Effector memory CD8-positive, alpha-beta T cell (primary cell): ENCODE results near the gene SPOCK1.

Experiments
- ATAC-seq: fragments of 150-1000 bp; cut with Tn5 transposase; replicated peaks from 2 replicates; pipeline ENCODE4 v1.10.0; 2021; ENCODE audit warnings: mild to moderate bottlenecking, moderate library complexity
- DNase-seq, 3 experiments: peaks; one replicate each; pipeline ENCODE4 v3.0.0; 2021
- H3K27ac Mint-ChIP-seq, 2 donors: one replicate each; pipeline ENCODE4 v1.8.0; 2022; ENCODE audit warnings: mild to moderate bottlenecking in 2 of 2, mixed read lengths in 2 of 2, moderate library complexity in 2 of 2
- H3K27me3 Mint-ChIP-seq, 2 donors: one replicate each; pipeline ENCODE4 v1.8.0; 2022; ENCODE audit warnings: mixed read lengths in 2 of 2
- H3K36me3 Mint-ChIP-seq: one replicate; pipeline ENCODE4 v1.8.0; 2022; ENCODE audit warnings: mild to moderate bottlenecking, moderate library complexity, mixed read lengths; ENCODE audit not compliant: insufficient read depth
- H3K4me1 Mint-ChIP-seq, 2 donors: one replicate each; pipeline ENCODE4 v1.8.0; 2022; ENCODE audit warnings: low read depth in 2 of 2, mixed read lengths in 2 of 2
- H3K4me3 Mint-ChIP-seq, 2 donors: one replicate each; pipeline ENCODE4 v1.8.0; 2022; ENCODE audit warnings: mild to moderate bottlenecking in 2 of 2, mixed read lengths in 2 of 2, moderate library complexity in 2 of 2
- H3K9me3 Mint-ChIP-seq, 2 donors: one replicate each; pipeline ENCODE4 v1.8.0; 2022; ENCODE audit warnings: mixed read lengths in 2 of 2

The SPOCK1 gene

GRCh38 chr5:137372016-137372772 is 126.9 kb downstream of the SPOCK1 start:
- H3K4me3 Mint-ChIP-seq = no peak overlapping the region
- no peak for ATAC-seq
- no peaks in the 10 kb centered on the region for H3K9me3 Mint-ChIP-seq
- peaks cover 0 to 16% of the 10 kb centered on the region in 2 donors for H3K27me3 Mint-ChIP-seq
- no peak for DNase-seq
- no peak overlapping the region for H3K27ac Mint-ChIP-seq
- H3K36me3 Mint-ChIP-seq = no peaks in the 10 kb centered on the region
- H3K4me1 Mint-ChIP-seq = no peaks in the 10 kb centered on the region

- DNase-seq = no peak
- Mint-ChIP-seq H3K27ac (no peak overlapping the region), H3K4me3 (no peak overlapping the region), H3K4me1 (no peaks in the 10 kb centered on the region), H3K36me3 (no peaks in the 10 kb centered on the region), H3K9me3 (no peaks in the 10 kb centered on the region), H3K27me3 (peaks cover 0 to 24% of the 10 kb centered on the region in 2 donors)
- ATAC-seq = no peak
These were observed 128.7 kb downstream of the SPOCK1 start for GRCh38 chr5:137370096-137371071.

- no peak for ATAC-seq
- no peaks in the 10 kb centered on the region for H3K36me3 Mint-ChIP-seq
These were observed 130.5 kb downstream of the SPOCK1 start for GRCh38 chr5:137368651-137369050.

GRCh38 chr5:137367951-137368350 is 131.2 kb downstream of the SPOCK1 start:
- Mint-ChIP-seq H3K4me1 (no peaks in the 10 kb centered on the region), H3K9me3 (no peaks in the 10 kb centered on the region), H3K36me3 (no peaks in the 10 kb centered on the region), H3K27ac (no peak overlapping the region), H3K4me3 (no peak overlapping the region), H3K27me3 (peaks cover 0 to 24% of the 10 kb centered on the region in 2 donors)
- ATAC-seq = no peak
- no peak for DNase-seq

More at GRCh38 chr5:137368651-137369050, 130.5 kb downstream of the SPOCK1 start:
- no peak for DNase-seq
- H3K9me3 Mint-ChIP-seq = no peaks in the 10 kb centered on the region
- H3K4me1 Mint-ChIP-seq = no peaks in the 10 kb centered on the region
- H3K27me3 Mint-ChIP-seq = peaks cover 0 to 24% of the 10 kb centered on the region in 2 donors
- no peak overlapping the region for H3K4me3 Mint-ChIP-seq
- no peak overlapping the region for H3K27ac Mint-ChIP-seq

GRCh38 chr5:137366526-137366925 is 132.6 kb downstream of the SPOCK1 start:
- DNase-seq (no peak), ATAC-seq (no peak)
- no peak overlapping the region for H3K27ac Mint-ChIP-seq
- H3K36me3 Mint-ChIP-seq = no peaks in the 10 kb centered on the region
- H3K27me3 Mint-ChIP-seq = peaks cover 0 to 34% of the 10 kb centered on the region in 2 donors
- H3K4me1 Mint-ChIP-seq = no peaks in the 10 kb centered on the region
- no peak overlapping the region for H3K4me3 Mint-ChIP-seq
- H3K9me3 Mint-ChIP-seq = no peaks in the 10 kb centered on the region

GRCh38 chr5:137365126-137365865 is 133.8 kb downstream of the SPOCK1 start:
- H3K27me3 Mint-ChIP-seq = peaks cover 0 to 34% of the 10 kb centered on the region in 2 donors
- no peaks in the 10 kb centered on the region for H3K9me3 Mint-ChIP-seq
- H3K36me3 Mint-ChIP-seq = no peaks in the 10 kb centered on the region
- H3K4me1 Mint-ChIP-seq = no peaks in the 10 kb centered on the region
- no peak overlapping the region for H3K4me3 Mint-ChIP-seq
- no peak for DNase-seq
- no peak overlapping the region for H3K27ac Mint-ChIP-seq
- ATAC-seq = no peak

GRCh38 chr5:137361280-137361679 is 137.8 kb downstream of the SPOCK1 start:
- Mint-ChIP-seq H3K4me3 (no peak overlapping the region), H3K27me3 (peaks cover 0 to 27% of the 10 kb centered on the region in 2 donors), H3K27ac (no peak overlapping the region), H3K9me3 (no peaks in the 10 kb centered on the region), H3K4me1 (no peaks in the 10 kb centered on the region), H3K36me3 (no peaks in the 10 kb centered on the region)
- DNase-seq (no peak), ATAC-seq (no peak)

GRCh38 chr5:137360607-137361006 is 138.5 kb downstream of the SPOCK1 start:
- H3K4me3 Mint-ChIP-seq = no peak overlapping the region
- H3K4me1 Mint-ChIP-seq = no peaks in the 10 kb centered on the region
- no peaks in the 10 kb centered on the region for H3K36me3 Mint-ChIP-seq
- ATAC-seq = no peak
- no peak for DNase-seq
- no peaks in the 10 kb centered on the region for H3K9me3 Mint-ChIP-seq
- no peak overlapping the region for H3K27ac Mint-ChIP-seq
- peaks cover 0 to 25% of the 10 kb centered on the region in 2 donors for H3K27me3 Mint-ChIP-seq

GRCh38 chr5:137359941-137360340 is 139.2 kb downstream of the SPOCK1 start:
- ATAC-seq (no peak), DNase-seq (no peak)
- H3K9me3 Mint-ChIP-seq = no peaks in the 10 kb centered on the region
- H3K27ac Mint-ChIP-seq = no peak overlapping the region
- H3K4me1 Mint-ChIP-seq = no peaks in the 10 kb centered on the region
- no peaks in the 10 kb centered on the region for H3K36me3 Mint-ChIP-seq
- H3K4me3 Mint-ChIP-seq = no peak overlapping the region
- H3K27me3 Mint-ChIP-seq = peaks cover 0 to 24% of the 10 kb centered on the region in 2 donors

GRCh38 chr5:137357436-137357835 is 141.7 kb downstream of the SPOCK1 start:
- ATAC-seq (no peak), DNase-seq (no peak)
- H3K4me1 Mint-ChIP-seq = no peaks in the 10 kb centered on the region
- H3K27ac Mint-ChIP-seq = no peak overlapping the region
- no peak overlapping the region for H3K4me3 Mint-ChIP-seq
- no peaks in the 10 kb centered on the region for H3K36me3 Mint-ChIP-seq
- H3K9me3 Mint-ChIP-seq = peaks cover 0 to 2% of the 10 kb centered on the region in 2 donors
- peaks cover 10 to 27% of the 10 kb centered on the region in 2 donors for H3K27me3 Mint-ChIP-seq

GRCh38 chr5:137356127-137356526 is 143.0 kb downstream of the SPOCK1 start:
- H3K27me3 Mint-ChIP-seq = peaks cover 10 to 20% of the 10 kb centered on the region in 2 donors
- peaks cover 0 to 2% of the 10 kb centered on the region in 2 donors for H3K9me3 Mint-ChIP-seq
- H3K4me1 Mint-ChIP-seq = no peaks in the 10 kb centered on the region
- ATAC-seq (no peak), DNase-seq (no peak)
- no peak overlapping the region for H3K27ac Mint-ChIP-seq
- H3K4me3 Mint-ChIP-seq = no peak overlapping the region
- no peaks in the 10 kb centered on the region for H3K36me3 Mint-ChIP-seq

- no peaks in the 10 kb centered on the region for H3K36me3 Mint-ChIP-seq
- DNase-seq (no peak), ATAC-seq (no peak)
- H3K4me1 Mint-ChIP-seq = no peaks in the 10 kb centered on the region
- no peak overlapping the region for H3K27ac Mint-ChIP-seq
- peaks cover 0 to 2% of the 10 kb centered on the region in 2 donors for H3K9me3 Mint-ChIP-seq
- H3K4me3 Mint-ChIP-seq = no peak overlapping the region
- H3K27me3 Mint-ChIP-seq = peaks cover 10 to 20% of the 10 kb centered on the region in 2 donors
These were observed 143.4 kb downstream of the SPOCK1 start for GRCh38 chr5:137355708-137356107.

- no peak for DNase-seq
These were observed 147.0 kb downstream of the SPOCK1 start for GRCh38 chr5:137352095-137352494.

More at GRCh38 chr5:137352095-137352494, 147.0 kb downstream of the SPOCK1 start:
- Mint-ChIP-seq H3K27ac (no peak overlapping the region), H3K27me3 (peaks cover 15 to 17% of the 10 kb centered on the region in 2 donors), H3K9me3 (peaks cover 0 to 2% of the 10 kb centered on the region in 2 donors), H3K36me3 (no peaks in the 10 kb centered on the region), H3K4me3 (no peak overlapping the region), H3K4me1 (no peaks in the 10 kb centered on the region)
- ATAC-seq = no peak
